Heart right ventricle (tissue), 16 donors: Measurements from ENCODE around the gene CYS1. TPM values are rescaled to one million over a fixed set of nuclear protein-coding genes. Genes with fewer than 3 reads are reported as not detected.

Experiments used
- ATAC-seq, 8 donors: fragments of 200-7000 bp; cut with Tn5 transposase; one replicate each; pipeline ENCODE4 v1.9.1; 2020; ENCODE audit warnings: mild to moderate bottlenecking in 8 of 8, moderate library complexity in 8 of 8, moderate number of reproducible peaks in 1 of 8
- DNase-seq, 2 donors: peaks; one replicate each; pipeline ENCODE4 v3.0.0-alpha.2; 2020
- H3K27ac ChIP-seq, 10 donors: fragments of 200-600 bp; sonication (generic) in 2 of 10; one replicate each; pipeline versions ENCODE4 v1.5.0 to v1.8.0; 2020 to 2022; ENCODE audit warnings: mild to moderate bottlenecking in 3 of 10
- H3K27me3 ChIP-seq, 7 donors: fragments of 200-600 bp; one replicate each; pipeline ENCODE4 v1.8.0; 2021 to 2022; ENCODE audit warnings: mild to moderate bottlenecking in 2 of 7
- H3K36me3 ChIP-seq, 9 donors: fragments of 200-600 bp; sonication (generic) in 1 of 9; one replicate each; pipeline versions ENCODE4 v1.5.0 to v1.8.0; 2020 to 2022; ENCODE audit warnings: mild to moderate bottlenecking in 2 of 9
- H3K4me1 ChIP-seq, 9 donors: fragments of 200-600 bp; sonication (generic) in 1 of 9; one replicate each; pipeline versions ENCODE4 v1.5.0 to v1.8.0; 2020 to 2022; ENCODE audit warnings: mild to moderate bottlenecking in 4 of 9
- H3K4me3 ChIP-seq, 10 donors: fragments of 200-600 bp; sonication (generic) in 2 of 10; one replicate each; pipeline versions ENCODE4 v1.5.0 to v1.8.0; 2020 to 2022; ENCODE audit warnings: mild to moderate bottlenecking in 7 of 10, moderate library complexity in 2 of 10
- H3K9me3 ChIP-seq, 11 donors: fragments of 200-600 bp in 10 of 11; sonication (generic) in 2 of 11; one replicate each; pipeline versions ENCODE4 v1.5.0 to v1.8.0; 2013 to 2022; ENCODE audit warnings: mild to moderate bottlenecking in 2 of 11, control low read depth in 1 of 11, moderate library complexity in 1 of 11
- CTCF ChIP-seq, 9 donors: fragments of 200-600 bp; sonication (generic) in 2 of 9; IDR thresholded peaks; one replicate each; pipeline versions ENCODE4 v1.5.0 to v1.8.0; 2021 to 2022; ENCODE audit warnings: antibody characterized with exemption in 9 of 9, mild to moderate bottlenecking in 5 of 9, moderate library complexity in 1 of 9
- WGBS, 2 donors: extraction: QIAGEN DNeasy Blood & Tissue Kit; methylation state at CpG; one replicate each; pipeline ENCODE4 v1.1.7; 2013; ENCODE audit warnings: inconsistent platforms in 1 of 2; 5-methylcytosine and 5-hydroxymethylcytosine counted together
- intact Hi-C, 10 donors: fragments of 100-400 bp; cut with DNase I; formaldehyde crosslinking; loops; one replicate each; pipeline versions ENCODE4 v1.11.1 to v1.14.2; 2022
- polyA plus RNA-seq, 2 donors: library from polyadenylated mRNA; stranded (reverse); fragments of 200-250 nt; gene quantifications; one replicate each; pipeline ENCODE4 v1.2.3, GENCODE V29; 2013
- total RNA-seq, 10 donors: library from RNA; stranded (reverse); fragmentation: NEBNext Ultra II Directional in 3 of 10; extraction: Animal tissue kit (Norgen Biotek cat#: 25700) in 3 of 10; gene quantifications; one replicate each; pipeline versions ENCODE4 v1.2.1 to v1.2.4, GENCODE V29; 2021 to 2023
- donor health status: Arrhythmogenic right ventricular cardiomyopathy.
- donor health status: ischemic (EF 13 %, LVEDD 7.1; RV severe dilation, severe dysfunction).
- donor health status: healthy with polysubstance abuse.
- donor health status: DM: no; HTN: yes; CAD: no.
- donor health status: DM: no; HTN: no; CAD: no.
- donor health status: ischemic (EF 25% LVEDD 6.9; RV normal size, moderate dysfunction).
- donor health status: ischemic (EF 25% LVEDD 5.7; RV mildly dilated, moderate dysfunction).
- donor health status: healthy.
- donor health status: DM: yes; HTN: yes; CAD: no.
- donor health status: Ischemic cardiomyopathy.
- donor health status: ischemic (EF 35%, LVEDD 5.7; RV mildly dilated, moderate dysfunction).
- donor health status: nonischemic (EF 11% LVEDD 7.7; RV severe dilation, severe dysfunction).
- donor health status: DM: yes; HTN: yes; CAD: no.
- donor health status: PGD.
- donor health status: ischemic (EF 29% LVEDD 5.4; RV normal size, mild dysfunction).
- donor health status: nonischemic (EF 23%, LVEDD 6.1; RV moderate dilation, normal function).

CYS1 gene
- total and polyA plus RNA-seq, 12 donors = 0.38 to 7.2 (median 2.8) TPM

DNA sequence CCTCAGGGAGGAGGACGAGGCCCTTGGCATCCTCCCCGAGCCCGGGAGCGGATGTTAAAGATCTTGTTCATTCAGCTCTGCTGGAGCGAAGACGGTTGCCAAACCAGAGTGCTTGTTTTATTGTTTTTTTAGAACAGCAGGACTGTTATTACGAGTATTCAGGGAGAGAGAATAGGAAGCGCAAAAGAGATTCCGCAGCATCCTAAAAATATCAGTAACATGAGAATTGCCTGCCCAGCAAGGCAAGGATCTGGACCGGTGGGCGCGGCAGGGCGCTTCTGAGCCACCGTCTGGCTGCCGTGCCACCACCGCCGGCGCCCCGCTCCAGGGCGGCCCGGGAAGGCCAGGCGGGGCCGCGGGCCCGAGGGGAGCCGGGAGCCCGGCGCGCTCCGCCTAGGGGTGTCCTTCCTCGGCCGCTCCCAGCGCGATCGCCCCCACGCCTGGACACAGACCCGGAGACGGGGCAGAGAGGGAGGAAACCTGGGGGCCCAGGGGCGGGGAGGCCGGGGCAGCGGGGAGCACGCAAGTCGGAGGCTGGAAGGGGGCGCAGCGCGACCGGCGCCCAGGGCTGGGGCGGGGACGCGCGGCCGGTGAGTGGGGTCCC, 843 bp downstream of the CYS1 start:
- H3K27me3 ChIP-seq = peaks cover 0 to 96% (median 44%) of the 10 kb centered on the region in 7 donors
- DNase-seq (peak in 1 of 2 donors; percentile 45), ATAC-seq (peak; percentile 63 to 84 (median 72))
- peak in 3 of 9 donors; percentile 7 to 19 (median 9) for TF ChIP-seq CTCF (IDR thresholded peaks at IDR 0.05)
- peak overlapping the region; percentile 33 to 94 (median 78) for H3K27ac ChIP-seq
- 1 to 2% methylated on average over 48 to 52 of the region's 53 CpGs for WGBS, 2 donors
- H3K36me3 ChIP-seq = no peaks in the 10 kb centered on the region
- H3K4me1 ChIP-seq = peaks cover 5 to 34% (median 21%) of the 10 kb centered on the region in 9 donors
- intact Hi-C loops = loop anchor here in 4 of 10 donors (10.0 kb wide), 2 partner anchors 575 to 585 kb away; no protein-coding TSS in a partner anchor
- H3K9me3 ChIP-seq = no peaks in the 10 kb centered on the region
- H3K4me3 ChIP-seq = peak overlapping the region in 9 of 10 donors; percentile 53 to 64 (median 55)

DNA sequence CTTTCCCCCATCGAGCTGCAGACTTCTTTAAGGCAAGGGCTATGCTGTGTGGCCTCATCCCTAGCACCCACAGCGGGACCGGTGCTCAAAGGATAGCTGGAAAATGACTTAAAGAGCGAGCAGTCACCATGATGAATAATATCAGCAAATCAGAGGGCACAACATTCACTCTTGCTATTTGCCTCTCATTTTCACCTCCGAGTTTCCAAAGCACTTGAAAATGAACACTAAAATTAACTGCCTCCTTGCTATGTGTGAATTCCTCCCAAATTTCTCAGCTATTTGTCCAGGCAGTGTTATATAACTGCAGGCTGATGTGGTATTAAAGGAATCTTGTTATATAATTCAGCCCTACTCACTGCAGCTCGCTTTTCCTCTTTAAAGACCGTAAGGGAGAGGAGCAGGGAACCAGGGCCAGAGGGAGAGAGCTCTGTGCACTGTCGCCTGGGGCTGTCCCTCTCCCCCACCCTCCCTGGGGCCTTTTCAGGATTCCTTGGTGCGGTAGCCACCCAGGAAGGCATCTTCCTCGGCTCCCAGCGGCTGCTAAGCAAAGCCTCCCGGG, 1.4 kb downstream of the CYS1 start:
- intact Hi-C loops = loop anchor here in 4 of 10 donors (10.0 kb wide), 2 partner anchors 576 to 586 kb away; no protein-coding TSS in a partner anchor
- 27 to 28% methylated on average over 12 of the region's 12 CpGs for WGBS, 2 donors
- peak overlapping the region in 9 of 10 donors; percentile 33 to 94 (median 81) for H3K27ac ChIP-seq
- no peak for TF ChIP-seq CTCF (IDR thresholded peaks at IDR 0.05)
- peaks cover 5 to 32% (median 21%) of the 10 kb centered on the region in 9 donors for H3K4me1 ChIP-seq
- H3K27me3 ChIP-seq = peaks cover 0 to 96% (median 42%) of the 10 kb centered on the region in 7 donors
- DNase-seq (no peak), ATAC-seq (peak; percentile 16 to 77 (median 65))
- H3K36me3 ChIP-seq = no peaks in the 10 kb centered on the region
- H3K9me3 ChIP-seq = no peaks in the 10 kb centered on the region
- H3K4me3 ChIP-seq = peak overlapping the region in 9 of 10 donors; percentile 53 to 64 (median 55)

GRCh38 chr2:10078001-10078400, 2.2 kb downstream of the CYS1 start:
- 89 to 91% methylated on average over 7 of the region's 7 CpGs for WGBS, 2 donors
- no peak for TF ChIP-seq CTCF (IDR thresholded peaks at IDR 0.05)
- no peaks in the 10 kb centered on the region for H3K9me3 ChIP-seq
- DNase-seq (no peak), ATAC-seq (no peak)
- H3K27me3 ChIP-seq = peaks cover 0 to 96% (median 35%) of the 10 kb centered on the region in 7 donors
- peaks cover 4 to 27% (median 21%) of the 10 kb centered on the region in 9 donors for H3K4me1 ChIP-seq
- no peaks in the 10 kb centered on the region for H3K36me3 ChIP-seq
- intact Hi-C loops = loop anchor here in 4 of 10 donors (10.0 kb wide), 2 partner anchors 577 to 587 kb away; no protein-coding TSS in a partner anchor
- H3K27ac ChIP-seq = peak overlapping the region in 3 of 10 donors; percentile 82 to 94 (median 89)
- H3K4me3 ChIP-seq = peak overlapping the region in 1 of 10 donors; percentile 61

- intact Hi-C loops = loop anchor here in 4 of 10 donors (10.0 kb wide), 2 partner anchors 578 to 588 kb away; no protein-coding TSS in a partner anchor
- H3K4me1 ChIP-seq = peaks cover 4 to 35% (median 21%) of the 10 kb centered on the region in 9 donors
- H3K27ac ChIP-seq = no peak overlapping the region
- H3K4me3 ChIP-seq = no peak overlapping the region
- ATAC-seq (no peak), DNase-seq (no peak)
- peaks cover 0 to 87% (median 26%) of the 10 kb centered on the region in 7 donors for H3K27me3 ChIP-seq
- no peaks in the 10 kb centered on the region for H3K9me3 ChIP-seq
- TF ChIP-seq CTCF (IDR thresholded peaks at IDR 0.05) = no peak
- 93% methylated on average over 5 of the region's 5 CpGs for WGBS, 2 donors
- H3K36me3 ChIP-seq = no peaks in the 10 kb centered on the region
Observed at GRCh38 chr2:10076988-10077527, 3.2 kb downstream of the CYS1 start.
